RWPE2 (cell line): ENCODE results near the gene ZNF33B.

Source experiments
- ATAC-seq: fragments of 200-7000 bp; cut with Tn5 transposase; 3 replicates; pipeline ENCODE4 v1.9.1; 2021; ENCODE audit warnings: low read depth
- DNase-seq: peaks from one replicate; pipeline ENCODE4 v3.0.0-alpha.2; 2020; ENCODE audit warnings: low spot score
- H3K27ac ChIP-seq: fragments of 450-650 bp; 2 replicates; pipeline ENCODE4 v1.5.1; 2017; ENCODE audit warnings: mild to moderate bottlenecking; ENCODE audit not compliant: poor library complexity, severe bottlenecking
- H3K27me3 ChIP-seq: fragments of 250-450 bp; sonication (Bioruptor Pico); 2 replicates; pipeline ENCODE4 v1.5.1; 2021; ENCODE audit warnings: mild to moderate bottlenecking, moderate library complexity; ENCODE audit not compliant: insufficient read depth, poor library complexity, severe bottlenecking
- H3K36me3 ChIP-seq: fragments of 250-450 bp; sonication (Bioruptor Pico); 2 replicates; pipeline ENCODE4 v1.5.1; 2020; ENCODE audit warnings: low read depth, mild to moderate bottlenecking, moderate library complexity
- H3K4me1 ChIP-seq: fragments of 250-450 bp; sonication (Bioruptor Pico); 2 replicates; pipeline ENCODE4 v1.5.1; 2021; ENCODE audit warnings: mild to moderate bottlenecking, moderate library complexity; ENCODE audit not compliant: insufficient read depth, poor library complexity, severe bottlenecking
- H3K4me3 ChIP-seq: fragments of 250-450 bp; sonication (Bioruptor Pico); 2 replicates; pipeline ENCODE4 v1.5.1; 2021; ENCODE audit warnings: mild to moderate bottlenecking, moderate library complexity; ENCODE audit not compliant: severe bottlenecking
- H3K9me3 ChIP-seq: fragments of 250-450 bp; sonication (Bioruptor Pico); 2 replicates; pipeline ENCODE4 v1.5.1; 2021; ENCODE audit warnings: mild to moderate bottlenecking, moderate library complexity; ENCODE audit not compliant: severe bottlenecking
- CTCF ChIP-seq: fragments of 450-650 bp; IDR thresholded peaks from one replicate; pipeline ENCODE4 v1.5.1; 2017; ENCODE audit warnings: mild to moderate bottlenecking, moderate library complexity; ENCODE audit not compliant: poor library complexity, severe bottlenecking

The ZNF33B gene

GRCh38 chr10:42544945-42545344, 93.4 kb downstream of the ZNF33B start:
- peaks cover 15% of the 10 kb centered on the region for H3K36me3 ChIP-seq
- ATAC-seq: no peak
- H3K4me3 ChIP-seq: no peak overlapping the region
- no peak overlapping the region for H3K27ac ChIP-seq
- peaks cover 13% of the 10 kb centered on the region for H3K9me3 ChIP-seq
- DNase-seq: no peak
- H3K4me1 ChIP-seq: no peaks in the 10 kb centered on the region
- no peak for TF ChIP-seq CTCF
- no peaks in the 10 kb centered on the region for H3K27me3 ChIP-seq

- ATAC-seq: no peak
These were observed 94.5 kb downstream of the ZNF33B start for GRCh38 chr10:42543840-42544372.

More at GRCh38 chr10:42543840-42544372, 94.5 kb downstream of the ZNF33B start:
- Histone ChIP-seq H3K4me3 (no peak overlapping the region), H3K4me1 (no peaks in the 10 kb centered on the region), H3K27me3 (no peaks in the 10 kb centered on the region), H3K27ac (no peak overlapping the region), H3K36me3 (peaks cover 12% of the 10 kb centered on the region), H3K9me3 (peaks cover 13% of the 10 kb centered on the region)
- no peak for TF ChIP-seq CTCF
- no peak for DNase-seq
